RWPE2 (cell line): ENCODE measurements around the gene TNS3.

Experiments
- ATAC-seq: fragments of 200-7000 bp; cut with Tn5 transposase; 3 replicates; pipeline ENCODE4 v1.9.1; 2021; ENCODE audit warnings: low read depth
- DNase-seq: peaks from one replicate; pipeline ENCODE4 v3.0.0-alpha.2; 2020; ENCODE audit warnings: low spot score
- H3K27ac ChIP-seq: fragments of 450-650 bp; 2 replicates; pipeline ENCODE4 v1.5.1; 2017; ENCODE audit warnings: mild to moderate bottlenecking; ENCODE audit not compliant: poor library complexity, severe bottlenecking
- H3K27me3 ChIP-seq: fragments of 250-450 bp; sonication (Bioruptor Pico); 2 replicates; pipeline ENCODE4 v1.5.1; 2021; ENCODE audit warnings: mild to moderate bottlenecking, moderate library complexity; ENCODE audit not compliant: insufficient read depth, poor library complexity, severe bottlenecking
- H3K36me3 ChIP-seq: fragments of 250-450 bp; sonication (Bioruptor Pico); 2 replicates; pipeline ENCODE4 v1.5.1; 2020; ENCODE audit warnings: low read depth, mild to moderate bottlenecking, moderate library complexity
- H3K4me1 ChIP-seq: fragments of 250-450 bp; sonication (Bioruptor Pico); 2 replicates; pipeline ENCODE4 v1.5.1; 2021; ENCODE audit warnings: mild to moderate bottlenecking, moderate library complexity; ENCODE audit not compliant: insufficient read depth, poor library complexity, severe bottlenecking
- H3K4me3 ChIP-seq: fragments of 250-450 bp; sonication (Bioruptor Pico); 2 replicates; pipeline ENCODE4 v1.5.1; 2021; ENCODE audit warnings: mild to moderate bottlenecking, moderate library complexity; ENCODE audit not compliant: severe bottlenecking
- H3K9me3 ChIP-seq: fragments of 250-450 bp; sonication (Bioruptor Pico); 2 replicates; pipeline ENCODE4 v1.5.1; 2021; ENCODE audit warnings: mild to moderate bottlenecking, moderate library complexity; ENCODE audit not compliant: severe bottlenecking
- TF ChIP-seq, protein P1 (sequence below): fragments of 450-650 bp; IDR thresholded peaks from one replicate; pipeline ENCODE4 v1.5.1; 2017; ENCODE audit warnings: mild to moderate bottlenecking, moderate library complexity; ENCODE audit not compliant: poor library complexity, severe bottlenecking

TNS3 gene

DNA sequence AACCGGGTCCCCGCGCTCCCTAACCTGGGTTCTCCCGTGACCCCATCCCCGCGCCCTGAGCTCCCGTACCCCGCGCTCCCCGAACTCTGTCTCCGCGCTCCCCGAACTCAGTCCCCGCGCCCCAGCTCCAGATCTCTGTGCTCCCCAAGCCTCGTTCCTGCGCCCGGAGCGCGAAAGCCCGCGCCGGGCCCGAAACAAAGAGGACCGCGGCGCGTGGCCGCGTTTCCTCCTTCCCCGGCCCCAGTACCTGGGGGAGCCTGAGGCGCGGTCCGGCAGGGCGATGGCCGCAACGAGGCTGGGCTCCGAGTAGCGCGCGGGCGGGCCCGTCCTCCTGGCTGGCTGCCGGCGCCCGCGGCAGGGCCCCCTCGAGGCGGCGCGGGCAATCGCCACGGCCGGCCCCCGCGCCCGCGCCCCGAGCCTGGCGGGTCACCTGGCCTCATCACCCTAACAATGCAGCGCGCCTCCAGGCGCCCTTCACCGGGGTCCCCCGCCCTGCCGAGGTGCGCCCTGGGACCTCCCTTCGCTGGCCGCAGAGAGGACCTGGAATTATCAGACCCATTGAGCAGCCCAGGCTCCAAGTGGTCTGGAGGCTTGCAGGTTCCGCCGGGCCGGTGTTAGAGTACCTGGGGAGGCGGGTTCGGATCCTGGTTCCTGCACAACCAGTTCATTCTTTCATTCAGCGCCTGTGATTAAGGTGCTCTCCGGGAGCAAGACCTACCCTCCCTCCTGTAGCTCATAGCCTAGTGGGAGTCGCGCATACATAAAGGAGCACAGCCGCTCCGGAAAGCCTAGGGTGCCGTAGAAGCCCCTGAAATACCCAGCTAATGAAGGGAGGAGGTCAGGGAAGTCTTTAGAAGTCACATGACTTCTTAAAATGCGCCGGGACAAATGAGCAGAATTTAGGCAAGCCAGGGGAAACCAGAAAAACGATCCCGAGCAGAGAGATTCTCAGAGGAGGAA lies at the start of gene TNS3:
Gene TNS3 (minus strand): TSS at position 308 of the 960 bp plus-strand sequence. CDS start 142,475 bp downstream, outside the sequence.
- TF ChIP-seq, protein P1, sequence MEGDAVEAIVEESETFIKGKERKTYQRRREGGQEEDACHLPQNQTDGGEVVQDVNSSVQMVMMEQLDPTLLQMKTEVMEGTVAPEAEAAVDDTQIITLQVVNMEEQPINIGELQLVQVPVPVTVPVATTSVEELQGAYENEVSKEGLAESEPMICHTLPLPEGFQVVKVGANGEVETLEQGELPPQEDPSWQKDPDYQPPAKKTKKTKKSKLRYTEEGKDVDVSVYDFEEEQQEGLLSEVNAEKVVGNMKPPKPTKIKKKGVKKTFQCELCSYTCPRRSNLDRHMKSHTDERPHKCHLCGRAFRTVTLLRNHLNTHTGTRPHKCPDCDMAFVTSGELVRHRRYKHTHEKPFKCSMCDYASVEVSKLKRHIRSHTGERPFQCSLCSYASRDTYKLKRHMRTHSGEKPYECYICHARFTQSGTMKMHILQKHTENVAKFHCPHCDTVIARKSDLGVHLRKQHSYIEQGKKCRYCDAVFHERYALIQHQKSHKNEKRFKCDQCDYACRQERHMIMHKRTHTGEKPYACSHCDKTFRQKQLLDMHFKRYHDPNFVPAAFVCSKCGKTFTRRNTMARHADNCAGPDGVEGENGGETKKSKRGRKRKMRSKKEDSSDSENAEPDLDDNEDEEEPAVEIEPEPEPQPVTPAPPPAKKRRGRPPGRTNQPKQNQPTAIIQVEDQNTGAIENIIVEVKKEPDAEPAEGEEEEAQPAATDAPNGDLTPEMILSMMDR, result peak; percentile 64
- DNase-seq (no peak), ATAC-seq (peak; percentile 54)
- peaks cover 13% of the 10 kb centered on the region for H3K36me3 ChIP-seq
- peak within 1 kb of the TSS; percentile 88 for H3K27ac ChIP-seq
- H3K4me1 ChIP-seq, result peaks cover 31% of the 10 kb centered on the region
- H3K9me3 ChIP-seq, result peaks cover 2% of the 10 kb centered on the region
- H3K4me3 ChIP-seq, result peak within 1 kb of the TSS; percentile 83
- no peaks in the 10 kb centered on the region for H3K27me3 ChIP-seq

DNA sequence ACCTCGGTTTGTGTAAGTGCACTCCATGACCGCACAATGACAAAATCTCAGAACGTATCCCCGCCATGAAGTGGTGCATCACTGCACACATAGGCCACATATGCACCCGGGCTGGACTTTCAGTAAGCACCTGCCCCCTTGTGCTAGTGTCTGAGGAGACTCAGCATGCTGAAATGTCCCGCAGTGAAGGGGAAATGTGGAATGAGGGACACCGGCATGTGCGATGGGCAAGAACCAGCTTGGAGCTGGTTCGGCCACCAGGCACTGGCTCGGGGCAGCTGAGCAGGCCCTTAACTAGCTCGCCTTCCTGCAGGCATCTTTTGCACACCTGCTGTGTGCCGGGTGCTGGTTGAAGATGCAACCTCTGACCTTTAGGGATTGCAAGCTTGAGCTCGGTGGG lies 49.8 kb upstream of the TNS3 start:
- H3K27me3 ChIP-seq, result no peaks in the 10 kb centered on the region
- TF ChIP-seq, protein P1, result no peak
- peaks cover 17% of the 10 kb centered on the region for H3K4me1 ChIP-seq
- no peak overlapping the region for H3K4me3 ChIP-seq
- ATAC-seq (no peak), DNase-seq (no peak)
- H3K9me3 ChIP-seq, result no peaks in the 10 kb centered on the region
- no peak overlapping the region for H3K27ac ChIP-seq
- no peaks in the 10 kb centered on the region for H3K36me3 ChIP-seq

GRCh38 chr7:47627580-47628283 lies 45.8 kb upstream of the TNS3 start:
- no peaks in the 10 kb centered on the region for H3K9me3 ChIP-seq
- H3K27me3 ChIP-seq, result no peaks in the 10 kb centered on the region
- ATAC-seq (no peak), DNase-seq (no peak)
- H3K27ac ChIP-seq, result no peak overlapping the region
- no peak overlapping the region for H3K4me3 ChIP-seq
- H3K4me1 ChIP-seq, result no peaks in the 10 kb centered on the region
- TF ChIP-seq, protein P1, result no peak
- no peaks in the 10 kb centered on the region for H3K36me3 ChIP-seq

DNA sequence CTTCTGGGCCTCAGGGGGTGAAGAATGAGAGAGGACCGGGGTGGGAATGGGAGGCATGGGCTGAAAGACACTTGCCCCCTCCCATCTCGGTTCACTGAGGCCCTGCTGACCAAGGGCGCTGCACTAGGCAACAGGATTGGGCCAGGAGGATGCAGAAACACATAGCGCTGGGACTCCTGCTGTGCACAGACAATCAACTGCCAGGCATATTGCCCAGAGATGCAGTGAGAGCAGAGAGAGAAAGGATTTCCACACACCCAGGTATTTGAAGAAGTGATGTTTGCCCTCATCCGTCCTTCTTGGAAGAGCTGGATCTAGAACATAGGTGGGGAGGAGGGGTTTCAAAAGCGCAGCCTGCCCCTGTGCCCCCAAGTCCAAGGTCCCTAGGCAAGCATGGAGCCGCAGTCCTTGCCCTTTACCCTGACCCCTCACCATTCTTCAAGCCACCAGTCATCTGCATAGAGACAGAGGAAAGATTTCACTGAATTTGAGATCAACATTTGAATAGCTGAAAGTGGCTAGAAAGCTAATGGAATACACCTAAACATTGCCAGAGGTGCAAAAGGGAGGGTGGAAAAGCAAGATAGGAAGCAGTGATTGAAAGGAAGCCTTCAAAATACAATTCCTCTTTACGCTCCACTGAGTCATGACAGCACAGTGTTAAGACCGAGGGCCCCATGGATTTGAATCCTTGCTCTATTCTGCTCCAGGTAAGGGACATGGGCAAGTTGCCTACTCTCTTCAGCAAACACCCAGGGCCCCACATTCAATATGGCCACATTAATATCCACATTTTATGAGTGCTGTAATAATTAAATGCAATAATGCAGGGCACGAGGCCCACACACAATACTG lies 44.2 kb upstream of the TNS3 start:
- no peak overlapping the region for H3K4me3 ChIP-seq
- ATAC-seq (no peak), DNase-seq (no peak)
- TF ChIP-seq, protein P1, result no peak
- H3K4me1 ChIP-seq, result no peaks in the 10 kb centered on the region
- H3K36me3 ChIP-seq, result no peaks in the 10 kb centered on the region
- H3K9me3 ChIP-seq, result no peaks in the 10 kb centered on the region
- H3K27me3 ChIP-seq, result no peaks in the 10 kb centered on the region
- no peak overlapping the region for H3K27ac ChIP-seq
